Activated naive CD4-positive, alpha-beta T cell treated with anti-CD3 and anti-CD28 coated beads, Interleukin-2, amount 50 U/mL, for 16 hours (primary cell): Measurements from ENCODE around the gene CCDC182.
A peak's percentile ranks its signal among the peaks of the same experiment; 100 is the strongest.

Source experiments
- DNase-seq: peaks from one replicate; pipeline ENCODE4 v3.0.0-alpha.2; 2020

CCDC182 gene

GRCh38 chr17:57745242-57745641 is at the start of gene CCDC182:
TSS of gene CCDC182 (minus strand) at chr17:57745299. CDS start at chr17:57745272, 27 bp downstream.
- DNase-seq: no peak

GRCh38 chr17:57794841-57795240 is 49.7 kb upstream of the CCDC182 start:
- DNase-seq: no peak

GRCh38 chr17:57788725-57789124 is 43.6 kb upstream of the CCDC182 start:
- DNase-seq: no peak

GRCh38 chr17:57785022-57785421 is 39.9 kb upstream of the CCDC182 start:
- DNase-seq: no peak

GRCh38 chr17:57784226-57784895 is 39.3 kb upstream of the CCDC182 start:
- no peak for DNase-seq

- peak; percentile 78 for DNase-seq
Observed at GRCh38 chr17:57783338-57783742, 38.2 kb upstream of the CCDC182 start.

GRCh38 chr17:57782647-57783337 is 37.7 kb upstream of the CCDC182 start:
- DNase-seq: no peak

- DNase-seq: no peak
Observed at GRCh38 chr17:57782062-57782490, 37.0 kb upstream of the CCDC182 start.

GRCh38 chr17:57781386-57782061 is 36.4 kb upstream of the CCDC182 start:
- no peak for DNase-seq

- DNase-seq: no peak
Observed at GRCh38 chr17:57779706-57780105, 34.6 kb upstream of the CCDC182 start.

- DNase-seq: no peak
Observed at GRCh38 chr17:57778306-57778705, 33.2 kb upstream of the CCDC182 start.

- DNase-seq: no peak
Observed at GRCh38 chr17:57776366-57776765, 31.3 kb upstream of the CCDC182 start.

GRCh38 chr17:57774872-57775271 is 29.8 kb upstream of the CCDC182 start:
- no peak for DNase-seq

GRCh38 chr17:57773557-57773956 is 28.5 kb upstream of the CCDC182 start:
- no peak for DNase-seq

- DNase-seq: no peak
Observed at GRCh38 chr17:57772774-57773173, 27.7 kb upstream of the CCDC182 start.

GRCh38 chr17:57767561-57767960 is 22.5 kb upstream of the CCDC182 start:
- no peak for DNase-seq

- no peak for DNase-seq
Observed at GRCh38 chr17:57766318-57766943, 21.3 kb upstream of the CCDC182 start.

GRCh38 chr17:57762452-57763395 is 17.6 kb upstream of the CCDC182 start:
- DNase-seq: no peak

- no peak for DNase-seq
Observed at GRCh38 chr17:57761887-57762286, 16.8 kb upstream of the CCDC182 start.

- DNase-seq: no peak
Observed at GRCh38 chr17:57760046-57760445, 14.9 kb upstream of the CCDC182 start.

GRCh38 chr17:57758654-57759053 is 13.6 kb upstream of the CCDC182 start:
- DNase-seq: no peak

GRCh38 chr17:57757735-57758134 is 12.6 kb upstream of the CCDC182 start:
- no peak for DNase-seq
